Dermis lymphatic vessel endothelial cell (primary cell): ENCODE measurements around the gene NUDT22. TPM values are rescaled to one million over a fixed set of nuclear protein-coding genes. Genes with fewer than 3 reads are reported as not detected.

ENCODE experiments used
- total RNA-seq: library from RNA; depleted of rRNA; stranded (reverse); fragments of >200 nt; gene quantifications from 2 replicates; pipeline ENCODE4 v1.2.1, GENCODE V29; 2014

The NUDT22 gene
- 27.1 and 40.1 TPM in 2 replicates for total RNA-seq

GRCh38 chr11:64225608-64226506, at the start of gene NUDT22, which contains the start of gene TRPT1:
Gene NUDT22, plus strand, starts transcription at chr11:64226274. Its CDS starts 379 bp downstream, at chr11:64226653.
Gene TRPT1, minus strand, starts transcription at chr11:64226186. Its CDS starts 326 bp downstream, at chr11:64225860.

DNA sequence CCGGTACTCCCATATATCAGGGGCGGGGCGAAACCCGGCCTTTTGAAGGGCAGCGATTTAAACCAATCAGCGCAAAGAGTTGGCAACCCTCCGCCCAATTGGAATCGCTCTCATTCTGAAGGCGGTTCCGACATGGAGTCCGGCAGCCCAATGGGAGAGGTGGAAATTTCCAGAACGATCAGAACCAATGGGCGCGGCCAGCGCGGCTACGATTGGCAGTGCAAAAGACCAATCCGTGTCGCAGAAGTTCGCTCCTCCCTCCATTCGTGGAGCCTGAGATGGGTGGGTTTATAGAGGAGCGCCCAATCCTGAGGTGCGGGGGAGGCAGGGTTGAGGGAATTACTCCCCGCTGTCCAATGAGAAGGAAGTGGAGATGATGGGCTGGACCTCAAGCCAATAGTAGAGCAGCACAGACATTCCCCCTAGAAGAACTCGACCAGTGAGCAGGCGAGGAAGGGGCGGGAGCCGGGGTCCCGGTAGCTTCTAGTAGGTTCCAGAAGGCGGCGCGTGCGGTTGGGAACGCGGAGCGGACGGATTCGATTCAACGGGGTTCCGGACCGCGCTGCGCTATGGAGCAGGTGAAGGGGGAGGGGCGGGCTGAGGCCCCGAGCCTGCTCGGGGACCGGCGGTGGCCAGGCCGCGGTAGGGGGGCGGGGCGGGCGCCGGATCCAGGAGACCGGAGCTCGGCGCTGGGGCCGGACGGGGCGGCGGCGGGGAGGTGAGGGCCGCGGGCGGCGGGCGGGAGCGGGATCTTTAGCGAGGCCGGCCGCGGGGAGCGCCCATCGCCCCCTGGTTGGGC, 40.2 kb upstream of the NUDT22 start, which contains the start of gene STIP1:
Gene STIP1, plus strand, starts transcription at position 479 of the 799 bp plus-strand sequence. Its CDS starts 91 bp downstream, at position 570.

DNA sequence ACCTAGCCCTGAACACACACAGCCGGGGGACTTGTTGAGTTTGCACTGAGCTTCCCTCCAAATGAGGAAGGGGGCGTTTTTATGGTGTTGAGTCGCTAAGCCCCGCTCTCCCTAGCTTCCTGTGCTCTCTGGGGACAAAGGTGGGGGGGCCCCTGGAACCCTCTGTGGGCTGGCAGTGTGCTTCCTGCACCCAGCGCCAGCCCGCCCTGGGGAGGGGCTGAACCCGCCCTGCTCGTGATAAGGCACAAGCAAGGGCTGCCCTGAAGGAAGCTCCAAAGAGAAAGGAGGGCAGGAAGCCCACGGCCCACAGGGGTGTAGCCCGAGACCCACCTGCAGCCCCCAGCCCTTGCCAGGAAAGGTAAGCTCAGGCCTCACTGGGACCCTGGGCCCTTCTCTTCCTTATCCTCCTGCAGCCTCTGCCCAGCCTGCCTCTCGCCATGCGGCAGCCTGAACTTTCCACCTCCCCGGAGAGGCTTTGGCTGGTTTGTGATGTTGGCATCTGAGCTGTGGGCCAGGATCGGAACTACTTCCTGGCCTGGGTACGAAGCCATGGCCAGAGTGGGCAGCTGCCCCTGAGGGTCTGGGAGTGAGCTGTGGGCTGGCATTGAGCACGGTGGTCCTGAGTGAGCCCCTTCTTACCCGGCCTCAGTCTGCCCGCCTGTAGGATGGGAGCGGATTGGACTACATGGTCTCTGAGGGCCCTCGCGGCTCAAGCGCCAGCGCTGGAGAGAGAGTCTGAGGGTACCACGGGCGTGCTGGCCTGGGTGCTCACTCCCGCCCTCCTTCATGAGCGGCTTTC, 19.4 kb upstream of the NUDT22 start, which contains the start of gene FERMT3:
Gene FERMT3, plus strand, starts transcription at position 265 of the 799 bp plus-strand sequence. CDS start 644 bp downstream, outside the sequence.

DNA sequence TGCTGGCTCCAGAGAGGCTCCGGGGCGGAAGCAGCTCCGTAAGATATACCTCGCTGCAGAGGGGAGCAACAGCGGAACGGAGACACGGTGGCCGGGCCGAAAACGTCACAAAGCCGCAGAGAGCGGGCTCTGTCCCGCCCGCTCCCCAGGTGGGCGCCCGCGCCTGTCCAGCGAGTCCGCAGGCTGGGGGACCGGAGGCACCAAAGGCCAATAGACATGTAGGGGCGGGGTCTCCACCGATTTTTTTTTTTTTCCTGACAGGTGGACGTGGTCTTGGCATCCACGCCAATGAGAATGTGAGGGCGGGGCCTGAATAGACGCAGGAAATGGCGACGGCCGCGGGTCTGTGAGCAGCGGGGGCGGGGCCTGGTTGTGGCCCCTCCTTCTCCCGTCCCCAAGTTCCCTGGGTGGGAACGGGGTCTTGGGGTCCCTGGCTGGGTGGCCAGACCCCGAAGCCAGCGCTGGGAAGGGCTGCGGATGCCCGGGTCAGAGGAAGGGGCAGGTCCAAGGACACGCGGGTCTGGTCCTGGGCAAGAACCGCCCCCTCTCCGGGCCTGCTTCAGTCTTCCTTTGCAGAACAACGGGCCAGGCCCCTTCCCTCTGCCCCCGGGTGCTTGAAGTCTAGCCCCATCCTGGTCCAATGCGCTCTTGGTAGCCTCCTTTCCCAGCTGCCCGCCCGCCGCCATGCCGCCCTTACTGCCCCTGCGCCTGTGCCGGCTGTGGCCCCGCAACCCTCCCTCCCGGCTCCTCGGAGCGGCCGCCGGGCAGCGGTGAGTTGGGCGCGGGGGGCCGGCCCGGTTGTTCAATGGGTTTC, 4.3 kb downstream of the NUDT22 start, which contains the start of gene DNAJC4:
Gene DNAJC4, plus strand, starts transcription at position 378 of the 814 bp plus-strand sequence. Its CDS starts 307 bp downstream, at position 685.

DNA sequence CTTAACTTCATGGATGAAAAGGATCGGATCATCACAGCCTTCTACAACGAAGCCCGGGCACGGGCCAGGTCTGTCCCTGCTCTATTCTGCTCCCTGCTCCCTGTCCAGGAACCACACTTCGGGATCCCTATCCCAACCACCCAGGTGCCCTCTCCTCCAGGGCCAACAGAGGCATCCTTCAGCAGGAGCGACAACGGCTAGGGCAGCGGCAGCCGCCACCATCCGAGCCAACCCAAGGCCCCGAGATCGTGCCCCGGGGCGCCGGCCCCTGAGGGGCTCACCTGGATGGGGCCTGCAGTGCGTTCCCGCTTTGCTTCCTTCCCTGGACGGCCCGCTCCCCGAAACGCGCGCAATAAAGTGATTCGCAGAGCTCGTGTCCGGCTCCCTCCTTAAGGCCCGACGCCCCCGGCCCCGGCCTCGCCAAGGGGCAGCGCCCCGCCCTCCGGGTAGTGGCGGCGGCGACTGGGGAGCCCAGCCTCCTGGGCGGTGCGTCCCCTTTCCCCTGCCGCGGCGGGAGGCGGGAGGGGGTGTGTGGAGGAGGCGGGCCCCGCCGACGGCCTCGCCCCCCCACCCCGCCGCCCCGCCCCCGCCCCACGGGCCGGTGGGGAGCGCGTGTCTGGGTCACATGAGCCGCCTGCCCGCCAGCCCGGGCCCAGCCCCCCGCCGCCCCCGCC, 8.0 kb downstream of the NUDT22 start, which contains the start of gene VEGFB:
Gene VEGFB, plus strand, starts transcription at position 672 of the 674 bp plus-strand sequence. CDS start 250 bp downstream, outside the sequence.

GRCh38 chr11:64240435-64241240, 14.6 kb downstream of the NUDT22 start, which contains the start of gene FKBP2:
Gene FKBP2, plus strand, starts transcription at chr11:64241095. Its CDS starts 1,293 bp downstream, at chr11:64242388.

DNA sequence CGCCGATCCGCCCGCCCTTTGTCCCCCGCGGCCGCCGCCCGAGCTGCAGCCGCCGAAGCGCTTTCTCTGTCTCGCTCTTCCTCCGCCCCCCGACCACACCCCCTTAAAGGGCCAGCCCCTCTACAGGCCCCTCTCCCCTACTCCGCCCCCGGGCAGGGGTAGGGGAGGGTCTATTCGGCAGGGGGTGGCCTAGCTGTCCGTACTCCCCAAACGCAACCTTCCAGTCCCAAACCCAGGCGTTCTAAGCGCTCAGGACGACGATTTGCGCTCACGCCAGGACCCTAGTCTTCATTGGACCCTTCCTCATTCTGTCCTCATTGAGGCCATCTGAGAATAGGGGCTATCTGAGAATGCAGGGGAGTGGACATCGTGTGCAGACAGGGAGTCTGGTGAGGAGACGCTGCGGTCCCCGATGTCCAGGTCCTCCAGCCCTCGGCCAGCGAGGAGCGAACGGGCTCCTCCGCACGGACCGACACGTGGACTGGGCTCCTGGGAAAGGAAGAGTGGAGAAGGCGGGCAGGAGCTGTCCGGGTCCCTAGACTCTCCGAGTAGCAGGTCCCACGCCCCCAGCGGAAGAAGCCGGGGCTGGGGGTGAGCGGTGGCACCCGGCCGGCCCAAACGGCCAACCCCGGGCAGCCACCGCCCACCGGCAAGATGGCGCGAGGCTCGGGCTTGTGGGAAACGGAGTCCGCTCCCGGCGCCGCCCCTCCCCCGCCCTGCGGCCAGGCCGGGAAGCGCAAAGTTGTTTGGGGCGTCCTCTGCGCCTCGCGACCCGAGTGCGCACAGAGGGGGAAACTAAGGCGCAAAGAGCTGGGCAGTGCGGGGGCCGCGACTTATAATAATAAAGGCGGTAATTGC, 21.0 kb downstream of the NUDT22 start, which contains the start of gene PPP1R14B:
Gene PPP1R14B, minus strand, starts transcription at position 73 of the 858 bp plus-strand sequence. CDS start 270 bp downstream, outside the sequence.

DNA sequence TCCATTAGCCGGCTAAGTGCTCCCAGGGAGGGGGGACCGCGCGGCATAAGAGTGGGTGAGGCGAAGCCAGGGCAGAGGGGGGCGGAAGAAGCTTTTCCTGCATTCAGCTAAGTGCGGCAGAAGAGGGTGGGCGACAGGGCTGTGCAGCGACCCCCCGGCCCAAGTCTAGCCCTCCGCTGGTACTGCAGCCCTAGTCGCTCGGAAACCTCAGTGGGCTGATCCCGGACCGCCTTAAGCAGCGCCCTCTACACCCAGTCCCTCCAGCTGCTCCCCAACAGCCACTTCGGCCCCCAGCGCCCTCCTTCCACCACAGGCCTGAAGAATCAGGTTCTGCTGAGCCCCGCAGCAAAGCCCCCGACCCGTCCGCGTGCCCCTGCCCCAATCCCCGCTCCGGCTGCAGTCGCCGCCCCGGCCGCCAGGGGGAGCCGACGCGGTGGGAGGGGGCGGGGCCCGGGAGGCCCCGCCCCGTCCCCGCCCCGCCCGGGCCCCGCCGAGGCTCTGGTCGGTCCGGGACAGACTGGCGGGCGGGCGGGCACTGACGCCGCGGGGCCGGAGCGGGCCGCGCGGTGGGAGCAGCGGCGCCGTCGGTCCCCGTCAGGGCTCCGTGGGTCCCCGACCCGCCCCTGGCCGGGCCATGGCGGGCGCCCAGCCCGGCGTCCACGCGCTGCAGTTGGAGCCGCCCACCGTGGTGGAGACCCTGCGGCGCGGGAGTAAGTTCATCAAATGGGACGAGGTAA, 25.1 kb downstream of the NUDT22 start, which contains the start of gene PLCB3:
Gene PLCB3, plus strand, starts transcription at position 515 of the 737 bp plus-strand sequence. Its CDS starts 120 bp downstream, at position 635.

Other genes with a start within 250 kb of the NUDT22 start
- gene OTUB1, start 239.8 kb upstream of the NUDT22 start, total RNA-seq: 45.6 and 46.7 TPM in 2 replicates
- gene FLRT1, start 190.3 kb upstream of the NUDT22 start, total RNA-seq: not detected in 2 replicates
- gene MACROD1, start 60.2 kb upstream of the NUDT22 start, total RNA-seq: 19.3 and 22.3 TPM in 2 replicates
- gene STIP1, start 40.1 kb upstream of the NUDT22 start, total RNA-seq: 112 and 116 TPM in 2 replicates
- gene FERMT3, start 19.6 kb upstream of the NUDT22 start, total RNA-seq: 7.2 and 9.3 TPM in 2 replicates
- 19.5 and 25.5 TPM in 2 replicates for gene TRPT1, start 88 bp upstream of the NUDT22 start, total RNA-seq
- gene DNAJC4, start 4.3 kb downstream of the NUDT22 start, total RNA-seq: 13.8 and 14.1 TPM in 2 replicates
- 13.7 and 19.8 TPM in 2 replicates for gene VEGFB, start 8.3 kb downstream of the NUDT22 start, total RNA-seq
- 71.8 and 72.9 TPM in 2 replicates for gene FKBP2, start 14.8 kb downstream of the NUDT22 start, total RNA-seq
- gene PPP1R14B, start 20.7 kb downstream of the NUDT22 start, total RNA-seq: 89.6 and 110 TPM in 2 replicates
- gene PLCB3, start 25.3 kb downstream of the NUDT22 start, total RNA-seq: 14.6 and 15.3 TPM in 2 replicates
- gene BAD, start 58.4 kb downstream of the NUDT22 start, total RNA-seq: 46.2 and 69.0 TPM in 2 replicates
- gene GPR137, start 59.6 kb downstream of the NUDT22 start, total RNA-seq: 6.0 and 7.7 TPM in 2 replicates
- not detected in 2 replicates for gene KCNK4, start 65.0 kb downstream of the NUDT22 start, total RNA-seq
- 0.11 TPM in 1 of 2 replicates, not detected in the other for gene CATSPERZ, start 74.1 kb downstream of the NUDT22 start, total RNA-seq
- 42.8 and 56.0 TPM in 2 replicates for gene ESRRA, start 79.2 kb downstream of the NUDT22 start, total RNA-seq
- gene TRMT112, start 91.3 kb downstream of the NUDT22 start, total RNA-seq: 231 and 235 TPM in 2 replicates
- 194 and 276 TPM in 2 replicates for gene PRDX5, start 91.8 kb downstream of the NUDT22 start, total RNA-seq
- gene CCDC88B, start 113.9 kb downstream of the NUDT22 start, total RNA-seq: 1.0 and 1.5 TPM in 2 replicates
- 25.1 and 26.0 TPM in 2 replicates for gene RPS6KA4, start 132.9 kb downstream of the NUDT22 start, total RNA-seq